ENCODE results near the gene RCVRN. TPM values are rescaled to one million over a fixed set of nuclear protein-coding genes. Genes with fewer than 3 reads are reported as not detected.

The RCVRN gene
- total RNA-seq, 2 donors from 2014 or later, result 0.14 TPM; not detected in 1

DNA sequence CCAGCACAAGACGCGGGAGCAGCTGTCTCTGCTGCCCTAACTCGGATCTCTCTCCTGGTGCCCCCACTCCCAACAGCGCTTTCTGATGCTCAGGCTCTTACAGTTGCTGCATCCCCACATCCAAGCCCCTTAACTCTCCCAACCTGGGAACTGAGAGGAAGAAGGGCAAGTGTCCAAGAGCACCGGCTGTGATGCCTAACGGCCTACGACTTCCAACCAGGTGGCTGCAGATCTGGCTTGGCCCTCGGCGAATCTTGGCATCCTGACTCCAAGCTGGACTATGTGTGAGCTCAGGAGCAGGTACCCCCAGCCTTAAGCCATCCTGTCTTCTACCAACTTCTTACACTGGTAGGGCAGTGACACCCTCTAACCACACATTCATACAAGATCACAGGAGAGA is 38.3 kb upstream of the RCVRN start:
- no peaks in the 10 kb centered on the region for H3K4me1 ChIP-seq (ENCODE audit: control insufficient read depth in 1 of 2, low read depth in 2 of 2)
- no peak overlapping the region for H3K27ac ChIP-seq
- ATAC-seq (ENCODE audit: insufficient number of reproducible peaks, low FRiP score, low read depth), result no peak
- TF ChIP-seq, protein P1, sequence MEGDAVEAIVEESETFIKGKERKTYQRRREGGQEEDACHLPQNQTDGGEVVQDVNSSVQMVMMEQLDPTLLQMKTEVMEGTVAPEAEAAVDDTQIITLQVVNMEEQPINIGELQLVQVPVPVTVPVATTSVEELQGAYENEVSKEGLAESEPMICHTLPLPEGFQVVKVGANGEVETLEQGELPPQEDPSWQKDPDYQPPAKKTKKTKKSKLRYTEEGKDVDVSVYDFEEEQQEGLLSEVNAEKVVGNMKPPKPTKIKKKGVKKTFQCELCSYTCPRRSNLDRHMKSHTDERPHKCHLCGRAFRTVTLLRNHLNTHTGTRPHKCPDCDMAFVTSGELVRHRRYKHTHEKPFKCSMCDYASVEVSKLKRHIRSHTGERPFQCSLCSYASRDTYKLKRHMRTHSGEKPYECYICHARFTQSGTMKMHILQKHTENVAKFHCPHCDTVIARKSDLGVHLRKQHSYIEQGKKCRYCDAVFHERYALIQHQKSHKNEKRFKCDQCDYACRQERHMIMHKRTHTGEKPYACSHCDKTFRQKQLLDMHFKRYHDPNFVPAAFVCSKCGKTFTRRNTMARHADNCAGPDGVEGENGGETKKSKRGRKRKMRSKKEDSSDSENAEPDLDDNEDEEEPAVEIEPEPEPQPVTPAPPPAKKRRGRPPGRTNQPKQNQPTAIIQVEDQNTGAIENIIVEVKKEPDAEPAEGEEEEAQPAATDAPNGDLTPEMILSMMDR (IDR thresholded peaks at IDR 0.05), result no peak
- H3K27me3 ChIP-seq (replicated peaks; ENCODE audit: insufficient read depth), result no peaks in the 10 kb centered on the region
- H3K36me3 ChIP-seq, result no peaks in the 10 kb centered on the region
- H3K9me3 ChIP-seq, result no peaks in the 10 kb centered on the region
- no peak for DNase-seq (ENCODE audit: low spot score)
- no peak overlapping the region for H3K4me3 ChIP-seq

DNA sequence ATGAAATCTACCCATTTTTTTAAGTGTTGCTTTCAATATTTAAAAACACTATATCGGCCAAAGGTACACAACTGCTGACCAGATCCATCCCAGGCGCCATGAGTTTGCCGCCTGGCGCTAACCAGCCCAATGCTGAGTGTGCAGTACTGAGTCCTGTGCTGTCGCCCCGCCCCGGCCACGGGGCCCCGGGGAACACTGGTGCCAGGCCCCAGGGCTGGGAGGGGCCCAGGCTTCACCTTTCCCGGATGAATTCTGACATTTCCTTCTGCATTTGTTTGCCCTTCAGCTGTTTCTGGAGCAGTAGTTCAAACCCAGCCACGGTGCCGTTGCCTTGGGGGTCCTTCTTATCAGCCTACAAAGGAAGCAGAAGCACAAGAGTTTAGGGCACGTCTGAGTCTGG is 37.8 kb upstream of the RCVRN start:
- Histone ChIP-seq H3K4me3 (no peak overlapping the region), H3K9me3 (no peaks in the 10 kb centered on the region), H3K27me3 (replicated peaks; ENCODE audit: insufficient read depth) (no peaks in the 10 kb centered on the region), H3K27ac (no peak overlapping the region), H3K4me1 (ENCODE audit: control insufficient read depth in 1 of 2, low read depth in 2 of 2) (no peaks in the 10 kb centered on the region), H3K36me3 (no peaks in the 10 kb centered on the region)
- no peak for ATAC-seq (ENCODE audit: insufficient number of reproducible peaks, low FRiP score, low read depth)
- DNase-seq (ENCODE audit: low spot score), result no peak
- TF ChIP-seq, protein P1 (IDR thresholded peaks at IDR 0.05), result no peak

DNA sequence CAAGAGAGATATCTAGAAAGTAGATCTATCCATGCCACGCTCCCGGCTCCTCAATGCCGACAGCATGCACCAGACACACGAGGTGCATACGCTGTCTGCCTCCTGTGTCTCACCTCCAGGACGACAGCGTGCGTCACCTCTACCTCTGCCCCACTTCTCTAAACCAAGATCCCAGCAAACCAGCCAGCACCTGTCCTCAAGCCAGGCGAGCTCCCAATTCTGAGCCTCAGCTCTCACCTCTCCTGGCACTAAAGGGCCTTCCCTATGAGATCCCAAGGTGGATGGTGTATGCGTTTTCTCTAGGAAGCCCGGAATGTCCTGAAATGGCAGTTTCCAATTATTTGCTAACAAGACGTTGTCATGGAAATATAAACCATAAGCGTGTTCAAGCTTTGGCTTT is 36.2 kb upstream of the RCVRN start:
- DNase-seq (ENCODE audit: low spot score) (no peak), ATAC-seq (ENCODE audit: insufficient number of reproducible peaks, low FRiP score, low read depth) (no peak)
- Histone ChIP-seq H3K27me3 (replicated peaks; ENCODE audit: insufficient read depth) (no peaks in the 10 kb centered on the region), H3K9me3 (no peaks in the 10 kb centered on the region), H3K4me1 (ENCODE audit: control insufficient read depth in 1 of 2, low read depth in 2 of 2) (peaks cover 0 to 12% of the 10 kb centered on the region in 2 donors), H3K4me3 (no peak overlapping the region), H3K36me3 (no peaks in the 10 kb centered on the region), H3K27ac (no peak overlapping the region)
- TF ChIP-seq, protein P1 (IDR thresholded peaks at IDR 0.05), result no peak

DNA sequence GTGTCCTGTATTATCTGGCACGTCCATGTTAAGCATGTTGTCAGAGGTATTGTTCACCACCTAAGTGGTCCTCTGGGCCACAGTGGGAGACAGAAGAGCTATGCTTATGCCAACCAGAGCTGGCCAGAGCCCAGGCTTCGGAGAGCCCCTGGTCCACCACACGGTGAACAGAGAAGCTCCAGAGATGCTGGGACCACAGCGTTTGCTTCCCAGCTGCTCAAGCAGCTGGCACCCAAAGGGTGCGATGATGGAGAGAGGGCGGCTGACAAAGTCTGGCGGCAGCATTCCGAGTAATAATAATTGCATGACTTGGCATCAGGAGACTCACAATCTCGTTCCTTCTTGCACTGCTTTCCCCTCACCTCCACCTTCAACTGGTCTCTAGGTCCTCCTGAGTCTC is 35.8 kb upstream of the RCVRN start:
- no peaks in the 10 kb centered on the region for H3K36me3 ChIP-seq
- TF ChIP-seq, protein P1 (IDR thresholded peaks at IDR 0.05), result no peak
- H3K4me3 ChIP-seq, result no peak overlapping the region
- ATAC-seq (ENCODE audit: insufficient number of reproducible peaks, low FRiP score, low read depth) (no peak), DNase-seq (ENCODE audit: low spot score) (no peak)
- H3K27me3 ChIP-seq (replicated peaks; ENCODE audit: insufficient read depth), result no peaks in the 10 kb centered on the region
- H3K27ac ChIP-seq, result no peak overlapping the region
- peaks cover 0 to 12% of the 10 kb centered on the region in 2 donors for H3K4me1 ChIP-seq (ENCODE audit: control insufficient read depth in 1 of 2, low read depth in 2 of 2)
- H3K9me3 ChIP-seq, result no peaks in the 10 kb centered on the region

DNA sequence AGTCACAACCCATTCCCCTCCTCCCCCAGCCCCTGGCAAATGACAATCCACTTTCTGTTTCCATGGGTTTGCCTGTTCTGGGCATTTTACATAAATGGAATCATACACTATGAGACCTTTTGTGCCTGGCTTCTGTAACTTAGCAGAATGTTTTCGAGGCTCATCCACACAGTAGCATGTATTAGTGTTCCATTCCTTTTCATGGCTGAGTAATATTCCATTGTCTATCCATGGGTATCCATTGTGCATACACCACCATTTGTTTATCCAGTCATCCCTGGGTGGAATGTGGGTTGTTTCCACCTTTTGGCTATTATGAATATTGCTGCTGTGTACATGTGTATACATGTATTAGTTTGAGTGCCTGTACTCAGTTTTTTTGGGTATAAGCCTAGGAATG is 33.7 kb upstream of the RCVRN start:
- H3K4me3 ChIP-seq, result no peak overlapping the region
- DNase-seq (ENCODE audit: low spot score) (no peak), ATAC-seq (ENCODE audit: insufficient number of reproducible peaks, low FRiP score, low read depth) (no peak)
- no peak overlapping the region for H3K27ac ChIP-seq
- H3K4me1 ChIP-seq (ENCODE audit: control insufficient read depth in 1 of 2, low read depth in 2 of 2), result peaks cover 0 to 12% of the 10 kb centered on the region in 2 donors
- H3K27me3 ChIP-seq (replicated peaks; ENCODE audit: insufficient read depth), result no peaks in the 10 kb centered on the region
- TF ChIP-seq, protein P1 (IDR thresholded peaks at IDR 0.05), result no peak
- no peaks in the 10 kb centered on the region for H3K36me3 ChIP-seq
- H3K9me3 ChIP-seq, result no peaks in the 10 kb centered on the region

Measured in thoracic aorta (tissue), 2 donors.